Measurements from ENCODE around the gene HS3ST2.
"Not testable (repeated sequence)": the region's sequence is repeated elsewhere in the genome, so short reads cannot be mapped to it uniquely, and the experiment has no call there.

The HS3ST2 gene

GRCh38 chr16:22938647-22939046 lies 124.7 kb downstream of the HS3ST2 start:
- no peak for DNase-seq

- not testable (repeated sequence) for DNase-seq
Measured at GRCh38 chr16:22939744-22940363, 125.9 kb downstream of the HS3ST2 start.

- no peak for DNase-seq
Measured at GRCh38 chr16:22941970-22942501, 128.1 kb downstream of the HS3ST2 start.

GRCh38 chr16:22942811-22943210 lies 128.8 kb downstream of the HS3ST2 start:
- DNase-seq, result no peak

DNA sequence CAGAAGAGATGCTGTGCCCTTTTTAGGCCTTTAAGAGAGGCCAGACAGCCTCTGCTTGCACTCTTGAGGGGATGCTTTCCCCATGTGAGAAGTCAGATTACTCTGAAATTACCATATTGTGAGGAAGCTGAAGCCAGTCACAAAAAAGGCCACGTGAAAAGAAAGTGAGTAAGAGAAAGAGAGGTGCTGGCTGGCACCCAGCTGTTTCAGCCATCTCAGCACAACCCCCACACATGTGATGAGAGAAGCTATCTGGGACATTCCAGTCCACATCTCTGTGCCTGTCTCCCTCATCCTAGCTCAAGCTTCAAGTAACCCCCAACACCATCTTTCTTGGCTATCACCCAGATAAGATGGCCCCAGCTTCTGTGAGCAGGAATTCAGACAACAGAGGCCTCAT lies 131.4 kb downstream of the HS3ST2 start:
- no peak for DNase-seq

DNA sequence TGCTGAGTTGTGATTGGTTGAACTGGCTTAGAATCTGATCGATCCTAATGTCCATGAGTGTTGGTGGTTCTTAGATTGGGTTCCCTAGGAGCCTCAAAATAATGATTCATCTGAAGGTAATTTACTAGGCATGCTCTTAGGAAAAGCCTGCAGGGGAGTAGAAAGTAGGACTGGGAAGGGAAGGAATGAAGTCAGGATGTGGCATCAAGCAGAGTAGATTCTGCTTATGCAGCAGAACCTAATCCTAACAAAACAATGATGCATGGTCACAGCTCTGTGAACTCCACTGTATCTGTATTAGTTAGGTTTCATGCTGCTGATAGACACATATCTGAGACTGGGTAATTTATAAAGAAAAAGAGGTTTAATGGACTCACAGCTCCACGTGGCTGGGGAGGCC lies 132.5 kb downstream of the HS3ST2 start:
- DNase-seq, result no peak

GRCh38 chr16:22948058-22948602 lies 134.2 kb downstream of the HS3ST2 start:
- DNase-seq, result no peak

- no peak for DNase-seq
Measured at GRCh38 chr16:22948603-22949368, 134.8 kb downstream of the HS3ST2 start.

GRCh38 chr16:22955461-22956070 lies 141.6 kb downstream of the HS3ST2 start:
- no peak for DNase-seq

DNA sequence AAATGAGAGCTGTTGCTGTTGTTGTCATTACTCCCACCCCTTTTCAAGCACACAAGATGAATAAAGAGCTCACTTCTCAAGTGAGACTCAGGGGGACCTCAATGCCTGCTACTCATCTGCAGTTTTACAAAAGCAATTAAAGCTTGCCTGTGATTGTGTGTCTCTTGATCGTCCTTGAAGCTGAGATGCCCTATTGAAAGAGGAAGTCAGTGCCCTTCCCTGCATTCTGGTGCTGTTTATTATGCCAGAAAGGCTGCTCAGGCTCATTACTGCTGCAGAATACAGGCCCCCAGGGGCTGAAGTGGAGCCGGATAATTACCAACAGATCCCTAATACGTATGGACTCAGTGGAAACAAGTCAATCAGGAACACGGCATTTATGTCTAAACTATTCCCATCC lies 147.2 kb downstream of the HS3ST2 start:
- DNase-seq, result no peak

DNA sequence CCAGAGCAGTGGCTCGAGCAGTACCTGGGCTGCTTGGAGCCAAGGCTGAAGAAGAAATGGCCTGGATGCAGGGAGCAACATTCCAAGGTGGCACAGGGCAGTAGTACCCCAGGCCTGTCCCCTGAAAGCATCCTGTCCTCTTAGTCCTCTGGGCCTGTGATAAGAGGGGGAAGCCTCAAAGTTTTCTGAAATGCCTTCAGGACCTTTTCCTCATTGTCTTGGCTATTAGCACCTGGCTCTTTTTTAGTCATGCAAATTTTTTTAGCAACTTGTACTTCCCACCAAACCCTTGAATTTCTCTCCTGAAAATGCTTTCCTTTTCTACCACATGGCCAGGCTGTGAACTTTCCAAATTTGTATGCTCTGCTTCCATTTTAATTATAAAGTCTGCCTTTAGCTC lies 148.9 kb downstream of the HS3ST2 start:
- no peak for DNase-seq
